ENCODE data around the gene FGF6.
"Not testable (repeated sequence)": the region's sequence is repeated elsewhere in the genome, so short reads cannot be mapped to it uniquely, and the experiment has no call there.

Gene FGF6

GRCh38 chr12:4421590-4422031, 24.0 kb downstream of the FGF6 start:
- DNase-seq: no peak

- DNase-seq: no peak
Measured at GRCh38 chr12:4420138-4420670, 25.4 kb downstream of the FGF6 start.

GRCh38 chr12:4418913-4419312, 26.7 kb downstream of the FGF6 start:
- no peak for DNase-seq

GRCh38 chr12:4417936-4418335, 27.7 kb downstream of the FGF6 start:
- DNase-seq: no peak

GRCh38 chr12:4417455-4417854, 28.2 kb downstream of the FGF6 start:
- DNase-seq: no peak

GRCh38 chr12:4416276-4416675, 29.3 kb downstream of the FGF6 start:
- DNase-seq: no peak

GRCh38 chr12:4412465-4412864, 33.1 kb downstream of the FGF6 start:
- DNase-seq: no peak

GRCh38 chr12:4412056-4412455, 33.6 kb downstream of the FGF6 start:
- DNase-seq: no peak

GRCh38 chr12:4407136-4407535, 38.5 kb downstream of the FGF6 start:
- no peak for DNase-seq

GRCh38 chr12:4404877-4405637, 40.6 kb downstream of the FGF6 start:
- DNase-seq: not testable (repeated sequence)

- DNase-seq: no peak
Measured at GRCh38 chr12:4402996-4403395, 42.6 kb downstream of the FGF6 start.

GRCh38 chr12:4401117-4401516, 44.5 kb downstream of the FGF6 start:
- no peak for DNase-seq

- no peak for DNase-seq
Measured at GRCh38 chr12:4395818-4396217, 49.8 kb downstream of the FGF6 start.

GRCh38 chr12:4393211-4393610, 52.4 kb downstream of the FGF6 start:
- no peak for DNase-seq

GRCh38 chr12:4392223-4392742, 53.3 kb downstream of the FGF6 start:
- no peak for DNase-seq

- DNase-seq: no peak
Measured at GRCh38 chr12:4388662-4389061, 57.0 kb downstream of the FGF6 start.

GRCh38 chr12:4388032-4388431, 57.6 kb downstream of the FGF6 start:
- no peak for DNase-seq

- no peak for DNase-seq
Measured at GRCh38 chr12:4387607-4388006, 58.0 kb downstream of the FGF6 start.

- no peak for DNase-seq
Measured at GRCh38 chr12:4386801-4387200, 58.8 kb downstream of the FGF6 start.
